ENCODE measurements around the gene GYPC.
"Not testable (repeated sequence)": the region's sequence is repeated elsewhere in the genome, so short reads cannot be mapped to it uniquely, and the experiment has no call there.

GYPC gene

GRCh38 chr2:126671488-126671887, 15.5 kb downstream of the GYPC start:
- DNase-seq: no peak

DNA sequence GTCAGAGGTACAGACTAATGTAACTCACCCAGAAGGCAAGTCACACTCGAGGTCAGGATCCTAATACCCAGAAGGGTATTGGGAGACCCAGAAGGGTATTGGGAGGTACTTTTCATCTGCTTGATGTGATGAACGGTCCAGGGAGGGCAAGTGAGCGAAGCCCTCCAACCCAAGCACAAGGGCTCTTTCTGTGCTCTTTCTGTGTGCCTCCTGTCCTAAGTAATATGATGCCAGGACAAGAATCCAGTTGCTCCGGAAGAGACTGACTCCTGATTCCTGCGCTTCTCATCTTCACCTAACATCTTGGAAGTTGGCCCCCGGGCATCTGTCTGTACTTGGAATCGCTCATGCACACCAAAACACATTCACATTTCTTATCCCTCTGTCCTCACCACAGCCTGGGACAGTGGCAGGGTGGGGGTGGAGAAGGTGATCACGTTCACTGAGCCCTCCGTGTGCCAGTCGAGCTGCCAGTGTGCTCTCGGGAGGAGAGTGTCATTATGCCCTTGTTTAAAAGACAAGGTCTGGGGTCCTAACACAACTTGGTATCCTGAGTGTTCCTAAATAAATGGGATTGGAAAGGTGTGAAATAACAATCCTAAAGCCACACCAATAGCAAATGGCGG, 17.1 kb downstream of the GYPC start:
- DNase-seq: no peak

- no peak for DNase-seq
Measured at GRCh38 chr2:126674075-126674744, 18.3 kb downstream of the GYPC start.

- no peak for DNase-seq
Measured at GRCh38 chr2:126675637-126676036, 19.7 kb downstream of the GYPC start.

DNA sequence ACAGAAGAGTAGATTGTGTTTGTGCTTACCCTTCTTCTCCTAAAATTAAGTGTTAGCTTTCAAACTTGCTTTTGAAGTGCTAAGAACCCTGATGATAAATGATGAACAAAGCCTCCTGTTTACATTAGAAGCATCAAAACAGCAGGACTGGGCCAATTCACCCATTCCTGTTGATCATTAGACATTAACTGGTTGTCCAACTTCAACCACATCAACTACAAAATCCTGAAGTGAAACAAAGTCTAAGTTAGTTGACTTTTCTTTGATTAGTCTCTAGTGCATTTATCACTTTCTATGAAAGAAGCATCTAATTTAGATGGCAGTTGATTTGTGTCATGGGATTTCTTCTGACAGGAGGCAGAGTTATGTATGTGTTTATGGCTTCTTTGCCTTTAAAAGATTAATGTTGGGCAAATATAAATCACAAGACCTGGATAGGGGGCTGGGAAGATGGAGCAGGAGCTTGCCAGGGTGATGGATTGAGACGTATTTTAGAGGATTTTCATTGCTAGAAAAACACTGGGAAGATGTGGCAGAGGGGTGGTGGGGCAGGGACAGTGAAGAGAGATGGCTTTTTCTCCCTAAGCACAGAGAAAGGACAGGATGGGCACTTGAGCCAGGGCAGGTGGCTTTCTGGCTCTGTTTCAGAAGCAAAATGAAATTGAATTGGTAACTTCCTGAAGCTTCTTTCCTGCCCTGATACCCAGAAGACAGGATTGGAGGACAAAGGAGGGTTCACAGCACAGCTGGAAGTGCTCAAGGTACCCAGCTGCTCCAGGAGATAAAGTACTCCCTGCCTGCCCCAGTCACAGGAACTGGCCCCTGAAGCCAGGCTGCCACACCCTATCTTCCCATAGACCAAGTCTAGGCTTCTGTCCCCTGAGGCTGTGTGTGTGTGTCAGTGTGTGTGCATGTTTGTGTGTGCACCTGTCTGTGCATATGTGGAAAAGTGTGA, 20.5 kb downstream of the GYPC start:
- no peak for DNase-seq

GRCh38 chr2:126677176-126677538, 21.2 kb downstream of the GYPC start:
- no peak for DNase-seq

DNA sequence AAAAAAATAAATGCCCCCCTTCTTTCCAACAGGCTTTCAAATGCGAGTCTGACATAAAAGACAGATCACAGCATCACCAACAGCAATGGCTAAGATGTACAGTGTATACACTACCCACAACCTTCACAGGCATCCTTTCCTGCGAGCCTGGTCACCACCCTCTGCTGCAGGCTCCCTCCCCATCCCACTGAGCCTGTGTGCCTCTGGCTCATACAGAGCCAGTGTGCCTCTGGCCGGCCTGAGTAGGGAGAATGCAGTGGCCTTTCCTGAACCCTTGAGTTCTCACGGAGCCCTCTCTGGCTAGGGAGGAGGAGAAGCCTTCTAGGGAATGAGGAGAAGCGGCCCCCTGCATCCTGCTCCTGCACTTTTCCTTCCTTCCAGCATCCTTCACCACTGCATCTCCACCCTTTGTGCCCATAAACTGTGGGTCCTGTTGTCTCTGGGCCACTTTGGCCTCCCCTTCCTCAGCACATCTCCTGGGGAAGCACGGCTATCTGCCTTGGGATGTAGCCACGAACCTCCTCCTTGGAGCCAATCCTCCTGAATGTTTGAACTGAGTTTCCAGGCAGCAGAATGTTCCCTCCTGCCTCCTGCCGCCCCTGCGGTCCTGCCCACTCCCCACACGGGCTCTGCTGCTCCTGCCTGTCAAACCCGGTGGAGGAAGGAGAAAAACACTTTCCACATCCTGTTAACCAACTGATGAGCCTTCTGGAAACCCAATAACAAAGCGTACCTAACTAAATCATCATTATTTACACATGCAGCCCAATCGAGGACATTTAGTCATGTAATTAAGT, 22.5 kb downstream of the GYPC start:
- no peak for DNase-seq

DNA sequence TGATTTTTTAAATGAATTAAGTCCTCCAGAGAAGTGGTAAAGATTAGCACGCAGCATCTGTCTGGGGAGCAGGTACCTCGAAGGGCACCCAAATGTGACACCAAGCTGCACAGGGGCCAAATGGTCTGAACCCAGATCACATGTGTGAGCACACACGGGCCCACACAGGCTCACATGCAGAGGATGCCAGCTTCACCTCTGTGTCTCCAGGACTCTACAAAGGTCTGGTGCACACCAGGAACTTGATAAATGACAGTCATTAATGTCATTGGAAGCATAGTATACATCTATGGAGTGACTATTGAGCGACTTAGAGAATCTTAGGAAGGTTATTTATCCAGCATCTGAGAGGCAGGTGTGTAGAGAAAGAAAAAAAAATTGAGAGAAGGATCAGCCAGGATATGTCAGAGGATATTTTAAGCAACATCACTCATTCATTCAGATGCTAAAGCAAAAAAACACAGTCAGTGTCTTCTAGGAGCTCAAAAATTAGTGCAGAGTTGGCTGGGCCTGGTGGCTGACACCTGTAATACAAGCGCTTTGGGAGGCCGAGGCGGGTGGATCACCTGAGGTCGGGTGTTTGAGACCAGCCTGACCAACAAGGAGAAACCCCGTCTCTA, 23.2 kb downstream of the GYPC start:
- no peak for DNase-seq

DNA sequence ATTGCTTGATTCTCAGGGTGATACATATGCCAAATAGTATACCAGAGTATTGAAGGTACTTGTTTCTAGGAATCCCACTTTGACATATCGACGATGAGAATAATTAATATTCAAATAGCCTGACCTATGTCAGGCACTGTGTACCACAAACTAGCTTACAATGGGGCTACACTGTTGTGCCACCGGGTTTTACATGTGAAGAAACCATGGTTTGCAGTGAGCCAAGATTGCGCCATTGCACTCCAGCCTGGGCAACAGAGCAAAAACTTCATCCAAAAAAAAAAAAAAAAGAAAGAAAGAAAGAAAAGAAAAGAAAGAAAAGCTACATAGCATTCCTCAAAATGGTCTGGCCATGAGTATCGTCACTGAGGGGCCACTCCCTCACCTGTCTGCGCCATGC, 25.5 kb downstream of the GYPC start:
- no peak for DNase-seq

- no peak for DNase-seq
Measured at GRCh38 chr2:126685629-126686028, 29.7 kb downstream of the GYPC start.

DNA sequence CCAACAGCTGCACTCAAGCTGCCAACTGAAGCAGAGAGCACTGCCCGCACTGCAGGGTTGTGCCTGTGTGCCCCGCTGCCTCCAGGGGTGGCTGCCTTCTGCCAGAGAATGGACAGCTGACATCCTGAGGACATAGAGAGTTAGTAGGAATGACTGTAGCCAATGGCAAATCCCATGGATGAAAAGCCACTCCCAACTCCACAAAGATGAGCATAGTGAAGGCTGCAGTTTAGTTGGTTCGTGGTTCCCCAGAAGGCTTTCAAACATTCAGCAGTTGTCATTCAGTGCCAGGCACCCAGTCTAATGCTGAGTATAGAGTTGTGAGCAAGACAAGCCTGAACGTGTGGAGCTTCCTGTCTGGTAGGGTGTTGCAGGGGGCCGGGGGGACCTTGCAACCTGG, 30.3 kb downstream of the GYPC start:
- no peak for DNase-seq

- no peak for DNase-seq
Measured at GRCh38 chr2:126686841-126687485, 31.0 kb downstream of the GYPC start.

DNA sequence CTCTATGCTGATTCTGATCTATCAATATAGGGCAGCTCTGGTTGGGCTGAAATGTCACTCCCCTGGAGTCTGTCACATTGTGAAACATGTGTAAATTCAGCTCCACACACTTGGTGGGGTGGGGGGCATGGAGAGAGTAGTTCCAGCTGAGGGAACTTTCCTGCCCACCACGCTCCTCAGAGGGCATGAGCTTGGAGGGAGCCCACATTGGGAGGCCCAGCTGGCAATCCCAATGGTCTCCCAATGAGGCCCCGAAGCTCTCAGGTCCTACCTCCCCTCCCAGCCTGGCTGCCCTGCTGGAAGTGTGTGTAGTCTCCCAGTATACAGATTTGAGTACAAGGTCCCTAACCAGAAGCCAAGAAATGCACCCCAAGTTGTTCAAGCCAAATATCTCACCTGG, 31.5 kb downstream of the GYPC start:
- DNase-seq: no peak

GRCh38 chr2:126688594-126688993, 32.6 kb downstream of the GYPC start:
- not testable (repeated sequence) for DNase-seq

DNA sequence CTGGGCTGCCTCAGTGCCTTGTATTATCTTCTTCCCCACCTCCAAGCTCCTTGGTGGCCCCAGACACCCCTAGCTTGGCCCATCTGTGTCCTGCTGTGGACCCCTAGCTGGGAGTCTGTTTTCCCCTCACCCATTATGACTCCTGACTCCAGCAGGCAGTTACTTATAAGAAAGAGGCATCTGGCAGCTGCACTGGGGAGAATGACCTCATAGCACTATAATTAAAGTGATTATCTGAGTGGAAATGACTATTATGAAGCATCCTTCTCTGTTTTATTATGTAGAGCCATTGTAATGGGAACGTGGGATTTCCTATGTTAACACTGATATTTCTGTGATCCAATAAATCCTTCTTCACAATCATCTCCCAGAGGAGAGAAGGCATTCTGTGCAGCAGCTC, 36.3 kb downstream of the GYPC start:
- DNase-seq: not testable (repeated sequence)

DNA sequence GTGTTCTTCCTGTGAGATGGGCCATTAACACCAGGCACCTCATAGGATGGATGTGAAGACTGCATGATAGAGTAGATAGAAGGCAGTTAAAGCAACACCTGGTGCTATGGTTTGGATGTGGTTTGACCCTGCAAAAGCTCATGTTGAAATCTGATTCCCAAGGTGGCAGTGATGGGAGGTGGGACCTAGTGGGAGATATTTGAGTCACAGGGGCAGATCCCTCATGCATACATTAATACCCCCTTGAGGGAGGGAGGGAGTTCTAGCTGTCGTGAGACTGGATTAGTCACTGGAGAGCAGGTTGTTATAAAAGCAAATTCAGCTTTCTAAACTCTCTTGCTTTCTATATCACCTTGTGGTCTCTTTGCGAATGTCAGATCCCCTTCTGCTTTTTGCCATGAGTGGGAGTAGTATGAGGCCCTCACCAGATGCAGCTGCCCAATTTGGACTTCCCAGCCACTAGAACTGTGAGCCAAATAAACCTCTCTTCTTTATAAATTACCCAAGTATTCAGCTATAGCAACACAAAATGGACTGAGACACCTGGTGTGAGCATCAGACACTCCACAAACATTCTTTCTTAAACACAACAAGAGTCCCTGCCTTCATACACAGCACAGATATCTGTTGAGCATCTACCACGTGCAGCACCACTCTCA, 37.1 kb downstream of the GYPC start:
- not testable (repeated sequence) for DNase-seq

GRCh38 chr2:126696644-126697520, 40.9 kb downstream of the GYPC start:
- DNase-seq: no peak

GRCh38 chr2:126698376-126698775, 42.4 kb downstream of the GYPC start:
- no peak for DNase-seq

DNA sequence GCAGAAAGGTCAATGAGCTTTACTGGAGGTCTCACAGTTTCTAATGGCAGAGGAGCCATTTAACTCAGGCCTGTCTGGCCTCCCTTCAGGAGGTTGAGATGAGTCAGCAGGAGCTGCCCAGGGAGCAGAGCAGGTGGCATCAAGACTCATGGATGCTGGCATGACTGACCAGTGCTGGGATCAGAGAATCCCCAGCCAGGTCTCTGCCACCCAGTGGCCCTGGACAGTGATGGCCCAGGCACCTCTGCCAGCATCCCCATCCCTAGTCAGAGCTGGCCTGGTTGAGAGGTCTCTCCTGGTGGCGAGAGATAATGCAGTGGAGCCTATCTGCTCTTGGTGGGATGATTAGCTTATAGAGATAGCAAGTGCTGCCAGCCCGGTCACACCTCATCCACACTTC, 43.1 kb downstream of the GYPC start:
- DNase-seq: no peak

Data from T-helper 1 cell (primary cell).